Smooth muscle cell (in vitro differentiated cells): ENCODE results near the gene LRWD1. TPM values are rescaled to one million over a fixed set of nuclear protein-coding genes. Genes with fewer than 3 reads are reported as not detected.
A peak's percentile ranks its signal among the peaks of the same experiment; 100 is the strongest.
"Not testable (repeated sequence)": the region's sequence is repeated elsewhere in the genome, so short reads cannot be mapped to it uniquely, and the experiment has no call there.

Source experiments
- DNase-seq: peaks from one replicate; lab custom pipeline; 2025; ENCODE audit not compliant: unreplicated experiment; lab: John Stamatoyannopoulos, UW
- H2AFZ ChIP-seq: fragments of 200-600 bp; sonication (generic); 2 replicates; pipeline ENCODE4 v1.6.0; 2016; ENCODE audit warnings: antibody characterized with exemption, low read depth, mild to moderate bottlenecking
- H3F3A ChIP-seq: fragments of 200-600 bp; sonication (generic); 2 replicates; pipeline ENCODE4 v1.6.0; 2017; ENCODE audit warnings: antibody characterized with exemption, low read depth
- H3K27ac ChIP-seq: fragments of 200-600 bp; sonication (generic); 2 replicates; pipeline ENCODE4 v1.5.1; 2016; ENCODE audit warnings: low read depth, mild to moderate bottlenecking
- H3K27me3 ChIP-seq: fragments of 200-600 bp; sonication (generic); 2 replicates; pipeline ENCODE4 v1.6.1; 2016; ENCODE audit warnings: low read depth, mild to moderate bottlenecking
- H3K36me3 ChIP-seq: fragments of 200-600 bp; sonication (generic); 2 replicates; pipeline ENCODE4 v1.5.1; 2016; ENCODE audit warnings: low read depth
- H3K4me1 ChIP-seq: fragments of 200-600 bp; sonication (generic); 2 replicates; pipeline ENCODE4 v1.5.1; 2016; ENCODE audit warnings: low read depth
- H3K4me2 ChIP-seq: fragments of 200-600 bp; sonication (generic); 2 replicates; pipeline ENCODE4 v1.6.0; 2016; ENCODE audit warnings: mild to moderate bottlenecking
- H3K4me3 ChIP-seq: fragments of 200-600 bp; sonication (generic); 2 replicates; pipeline ENCODE4 v1.5.1; 2016; ENCODE audit warnings: mild to moderate bottlenecking
- H3K79me2 ChIP-seq: fragments of 200-600 bp; sonication (generic); 2 replicates; pipeline ENCODE4 v1.6.0; 2016; ENCODE audit warnings: low read depth, mild to moderate bottlenecking
- H3K9ac ChIP-seq: fragments of 200-600 bp; sonication (generic); 2 replicates; pipeline ENCODE4 v1.6.0; 2016; ENCODE audit warnings: low read depth
- H3K9me3 ChIP-seq: fragments of 200-600 bp; sonication (generic); replicated peaks from 2 replicates; pipeline ENCODE4 v1.5.1; 2016; ENCODE audit warnings: low read depth
- H4K20me1 ChIP-seq: fragments of 200-600 bp; sonication (generic); 2 replicates; pipeline ENCODE4 v1.6.0; 2016; ENCODE audit warnings: low read depth
- WGBS: methylation state at CpG from one replicate; pipeline ENCODE4 v1.1.7; 2016; ENCODE audit warnings: low lambda C conversion rate; 5-methylcytosine and 5-hydroxymethylcytosine counted together
- polyA plus RNA-seq: library from polyadenylated mRNA; unstranded; fragments of >200 nt; fragmentation: Nextera tagmentation; extraction: Ambion mirVana; gene quantifications from 2 replicates; pipeline ENCODE4 v1.2.1, GENCODE V29; 2016
- total RNA-seq: library from RNA; depleted of rRNA; stranded (reverse); fragments of >200 nt; gene quantifications from 2 replicates; pipeline ENCODE4 v1.2.3, GENCODE V29; 2014
- TF ChIP-seq, protein P1 (sequence below): fragments of 200-600 bp; sonication (generic); IDR thresholded peaks from 2 replicates; pipeline ENCODE4 v1.5.1; 2017; ENCODE audit warnings: borderline replicate concordance, mild to moderate bottlenecking, antibody characterized with exemption; ENCODE audit not compliant: insufficient read depth, poor library complexity, severe bottlenecking

Gene LRWD1
- total and polyA plus RNA-seq, 2 experiments from 2014 or later = 13.1 to 21.2 TPM

DNA sequence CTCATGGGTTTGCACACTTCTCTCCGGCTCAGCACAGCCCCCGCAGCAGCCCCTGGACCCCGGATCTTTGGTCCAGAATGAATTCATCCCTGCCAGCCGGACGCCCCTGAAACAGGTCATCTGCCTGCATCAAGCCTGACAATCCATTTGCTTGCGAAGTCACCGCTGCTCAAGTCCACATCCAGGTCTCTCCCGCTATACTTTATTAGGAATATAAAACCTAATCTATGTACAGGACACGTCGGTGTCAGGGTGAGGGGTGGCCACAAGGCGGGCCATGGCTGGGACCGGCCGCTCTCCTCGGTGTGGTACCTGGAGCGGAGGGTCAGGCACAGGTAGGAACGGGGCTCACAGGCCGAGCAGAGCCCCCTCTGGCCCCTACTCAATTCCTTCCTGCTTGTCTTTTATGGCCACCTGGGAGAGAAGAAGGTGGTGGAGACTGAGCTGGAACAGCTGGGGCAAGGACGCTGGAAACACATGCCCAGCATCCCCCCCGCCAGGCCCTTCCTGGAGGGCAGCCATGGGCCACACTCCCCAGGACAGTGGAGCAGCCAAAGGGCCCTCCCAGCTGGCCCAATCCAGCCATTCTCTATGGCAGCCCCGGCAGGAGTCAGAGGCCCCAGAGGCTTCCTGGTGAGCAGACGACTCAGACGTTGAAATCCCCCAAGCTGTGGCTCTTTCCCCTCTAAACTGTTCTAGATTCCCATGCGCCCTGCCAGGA lies 8.6 kb downstream of the LRWD1 start:
- Histone ChIP-seq H3K9ac (no peak overlapping the region), H2AFZ (no peak overlapping the region), H3K9me3 (no peaks in the 10 kb centered on the region), H3K4me1 (no peaks in the 10 kb centered on the region), H3K36me3 (no peaks in the 10 kb centered on the region), H4K20me1 (peaks cover 4% of the 10 kb centered on the region), H3K79me2 (no peaks in the 10 kb centered on the region), H3K27me3 (no peaks in the 10 kb centered on the region), H3K4me2 (no peak overlapping the region), H3F3A (no peaks in the 10 kb centered on the region), H3K4me3 (no peak overlapping the region), H3K27ac (no peak overlapping the region)
- TF ChIP-seq, protein P1, sequence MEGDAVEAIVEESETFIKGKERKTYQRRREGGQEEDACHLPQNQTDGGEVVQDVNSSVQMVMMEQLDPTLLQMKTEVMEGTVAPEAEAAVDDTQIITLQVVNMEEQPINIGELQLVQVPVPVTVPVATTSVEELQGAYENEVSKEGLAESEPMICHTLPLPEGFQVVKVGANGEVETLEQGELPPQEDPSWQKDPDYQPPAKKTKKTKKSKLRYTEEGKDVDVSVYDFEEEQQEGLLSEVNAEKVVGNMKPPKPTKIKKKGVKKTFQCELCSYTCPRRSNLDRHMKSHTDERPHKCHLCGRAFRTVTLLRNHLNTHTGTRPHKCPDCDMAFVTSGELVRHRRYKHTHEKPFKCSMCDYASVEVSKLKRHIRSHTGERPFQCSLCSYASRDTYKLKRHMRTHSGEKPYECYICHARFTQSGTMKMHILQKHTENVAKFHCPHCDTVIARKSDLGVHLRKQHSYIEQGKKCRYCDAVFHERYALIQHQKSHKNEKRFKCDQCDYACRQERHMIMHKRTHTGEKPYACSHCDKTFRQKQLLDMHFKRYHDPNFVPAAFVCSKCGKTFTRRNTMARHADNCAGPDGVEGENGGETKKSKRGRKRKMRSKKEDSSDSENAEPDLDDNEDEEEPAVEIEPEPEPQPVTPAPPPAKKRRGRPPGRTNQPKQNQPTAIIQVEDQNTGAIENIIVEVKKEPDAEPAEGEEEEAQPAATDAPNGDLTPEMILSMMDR = no peak
- no peak for DNase-seq
- 93% methylated on average over 23 of the region's 23 CpGs for WGBS

DNA sequence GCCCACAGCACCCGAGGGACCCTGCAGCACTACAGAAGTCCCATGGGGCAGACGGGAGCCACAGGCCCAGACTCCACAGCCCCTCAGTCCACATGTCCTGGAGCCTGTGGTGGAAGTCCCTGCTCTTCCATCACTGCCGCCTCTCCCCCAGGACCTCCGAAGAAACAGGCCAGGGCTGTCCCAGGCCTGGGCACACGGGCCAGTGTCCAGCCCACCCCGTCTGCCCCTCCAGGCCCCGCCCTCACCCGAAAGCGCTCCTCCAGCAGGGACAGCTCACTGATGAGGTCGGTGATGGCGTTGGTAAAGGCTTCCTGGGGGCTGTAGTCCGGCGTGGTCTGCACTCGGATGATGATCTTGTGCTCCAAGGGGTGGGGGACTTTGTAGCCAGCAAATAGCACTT lies 9.3 kb downstream of the LRWD1 start:
- WGBS = 97% methylated on average over 11 of the region's 14 CpGs
- not testable (repeated sequence) for H3K9me3 ChIP-seq, H4K20me1 ChIP-seq, H3K27ac ChIP-seq, H3K36me3 ChIP-seq, H3F3A ChIP-seq, H3K9ac ChIP-seq, H3K4me3 ChIP-seq, H3K79me2 ChIP-seq, H3K4me1 ChIP-seq, H3K4me2 ChIP-seq, DNase-seq, H3K27me3 ChIP-seq, H2AFZ ChIP-seq

DNA sequence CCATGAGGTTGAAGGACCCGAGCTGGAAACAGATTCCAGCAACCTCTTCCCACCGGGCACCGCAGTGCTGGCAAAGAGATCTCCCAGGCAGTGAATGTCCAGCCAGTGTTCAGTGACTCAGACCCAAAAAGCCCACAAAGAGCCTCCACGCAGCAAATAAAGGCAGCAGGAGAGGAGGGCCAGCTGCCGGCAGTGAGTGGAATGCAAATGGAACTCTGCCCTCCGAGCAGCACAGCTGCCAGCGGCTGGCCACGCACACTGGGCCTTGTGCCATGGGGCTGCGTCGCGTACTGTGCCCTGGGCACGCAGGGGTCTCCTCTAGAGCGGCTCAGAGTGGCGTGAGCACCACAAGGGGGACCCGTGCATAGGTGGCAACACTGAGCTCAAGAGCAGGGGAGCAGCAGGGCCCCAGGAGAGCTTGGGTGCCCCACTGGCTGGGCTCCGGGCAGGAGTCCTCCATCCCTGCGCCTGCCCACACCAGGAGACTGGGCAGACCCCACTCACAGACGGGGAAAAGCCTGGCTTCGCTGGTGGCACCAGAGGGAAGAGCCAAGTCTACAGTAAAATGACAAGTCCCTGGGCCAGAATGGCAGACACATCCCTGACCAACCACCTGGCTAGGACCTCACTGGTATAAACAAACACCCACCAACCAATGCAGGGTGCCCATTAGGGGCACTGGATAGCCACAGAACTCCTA lies 10.1 kb downstream of the LRWD1 start:
- H3K9me3 ChIP-seq, DNase-seq, H3K36me3 ChIP-seq, H4K20me1 ChIP-seq, H3K27me3 ChIP-seq, H3K4me1 ChIP-seq, H2AFZ ChIP-seq, H3K27ac ChIP-seq, H3K4me2 ChIP-seq, H3K79me2 ChIP-seq, H3F3A ChIP-seq, H3K9ac ChIP-seq, H3K4me3 ChIP-seq: not testable (repeated sequence)
- 94% methylated on average over 6 of the region's 19 CpGs for WGBS

DNA sequence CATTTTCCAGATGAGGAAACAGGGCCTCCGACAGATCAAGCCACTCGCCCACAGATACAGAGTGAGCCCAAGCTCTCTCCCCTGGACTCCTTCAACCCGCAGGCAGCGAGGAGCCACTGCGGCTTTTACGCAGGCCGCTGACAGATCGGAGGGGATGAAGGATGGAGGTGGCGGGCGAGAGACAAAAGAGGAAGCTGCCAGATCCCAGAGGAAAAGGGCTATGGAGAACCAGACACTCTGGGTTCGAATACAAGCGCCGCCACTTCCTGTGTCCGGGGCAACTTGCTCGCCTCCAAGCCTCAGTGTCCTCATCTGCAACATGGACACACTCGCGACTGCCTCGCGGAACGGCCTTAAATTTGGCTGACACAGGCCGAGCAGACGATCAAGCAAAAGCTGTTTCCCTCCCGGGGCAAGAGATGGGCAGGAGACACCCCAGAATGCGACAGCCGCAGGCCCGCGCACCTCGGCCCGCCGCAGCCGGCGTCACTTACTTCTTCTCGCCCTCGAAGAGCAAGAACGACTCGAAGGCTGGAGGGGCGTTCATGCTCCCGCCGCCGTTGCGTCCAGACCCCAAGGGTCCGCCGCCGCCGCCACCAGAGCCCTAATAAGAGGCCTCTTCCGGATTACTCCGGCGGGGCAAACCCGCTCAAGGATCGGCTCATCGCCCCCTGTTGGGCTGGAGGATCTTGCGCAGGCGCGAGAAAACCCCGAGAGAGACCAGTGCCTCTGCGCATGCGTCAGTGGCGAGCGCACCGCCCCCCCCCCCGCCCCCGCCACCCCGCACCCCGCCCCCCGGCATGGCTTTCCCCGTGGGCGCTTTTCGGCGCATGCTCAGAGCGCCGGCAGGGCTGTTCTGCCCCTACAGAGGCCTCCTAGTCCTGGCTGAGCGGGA lies 13.8 kb downstream of the LRWD1 start, which contains the start of gene POLR2J:
Gene POLR2J (minus strand): TSS at position 609 of the 895 bp plus-strand sequence. CDS start 62 bp downstream, at position 547.
- not testable (repeated sequence) for H3K9ac ChIP-seq, H3K27me3 ChIP-seq, H3K27ac ChIP-seq, H3K79me2 ChIP-seq, H3K9me3 ChIP-seq, DNase-seq, H2AFZ ChIP-seq, H3F3A ChIP-seq, H3K36me3 ChIP-seq, H4K20me1 ChIP-seq, H3K4me1 ChIP-seq
- peak within 1 kb of the TSS; percentile 78 for H3K4me2 ChIP-seq
- TF ChIP-seq, protein P1 = peak; percentile 12
- peak within 1 kb of the TSS; percentile 47 for H3K4me3 ChIP-seq
- WGBS = under 1% methylated on average over 34 of the region's 72 CpGs

DNA sequence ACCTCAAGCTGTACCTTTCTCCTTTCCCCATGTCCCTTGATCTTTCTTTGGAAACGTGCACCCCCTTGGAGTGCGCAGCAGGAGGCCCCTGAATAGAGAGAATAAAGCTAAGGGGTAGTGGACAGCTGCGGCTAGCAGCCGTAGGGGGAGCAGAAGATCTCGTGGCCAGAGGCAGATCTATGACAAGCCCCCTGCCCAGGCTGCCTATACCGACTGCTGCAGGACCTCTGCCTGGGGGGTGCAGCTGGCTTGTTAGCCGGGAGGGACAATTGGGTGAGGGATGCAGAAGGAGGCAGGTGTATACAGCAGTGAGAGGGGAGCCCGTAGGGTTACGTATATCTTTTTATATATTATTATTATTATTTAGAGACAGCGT lies 14.4 kb downstream of the LRWD1 start:
- not testable (repeated sequence) for H2AFZ ChIP-seq, H3K4me1 ChIP-seq, H3K36me3 ChIP-seq, H3K79me2 ChIP-seq, H3K9me3 ChIP-seq, H3K27me3 ChIP-seq, H3K9ac ChIP-seq, H3K4me3 ChIP-seq, H3F3A ChIP-seq, DNase-seq, H3K27ac ChIP-seq, H4K20me1 ChIP-seq
- WGBS = 100% methylated on average over 1 of the region's 10 CpGs
- peak overlapping the region; percentile 78 for H3K4me2 ChIP-seq
